GM12878 (cell line): ENCODE data around the gene AP3S2.
"Not testable (repeated sequence)": the region's sequence is repeated elsewhere in the genome, so short reads cannot be mapped to it uniquely, and the experiment has no call there.

Source experiments
- POLR2A ChIP-seq: IDR thresholded peaks from 2 replicates; pipeline ENCODE4 v1.6.1; 2011; ENCODE audit warnings: low read depth, mild to moderate bottlenecking, low read length
- POLR2AphosphoS5 ChIP-seq: IDR thresholded peaks from 2 replicates; pipeline ENCODE4 v1.6.1; 2011; ENCODE audit warnings: mild to moderate bottlenecking, low read length, inconsistent platforms
- SMC3 ChIP-seq: IDR thresholded peaks from 2 replicates; pipeline ENCODE4 v1.6.1; 2011; ENCODE audit warnings: low read length, improper control_type of control experiment, borderline replicate concordance
- SREBF2 ChIP-seq: IDR thresholded peaks from 2 replicates; pipeline ENCODE4 v1.6.1; 2012; ENCODE audit warnings: mild to moderate bottlenecking, low read length
- STAT1 ChIP-seq: fragments of 450-650 bp; conservative IDR thresholded peaks from 2 replicates; pipeline ENCODE4 v1.6.1; 2014; ENCODE audit warnings: antibody characterized with exemption, mild to moderate bottlenecking
- ZSCAN29 ChIP-seq: fragments of 450-650 bp; IDR thresholded peaks from 2 replicates; pipeline ENCODE4 v1.6.1; 2017; ENCODE audit warnings: mild to moderate bottlenecking, moderate library complexity
- ZZZ3 ChIP-seq: IDR thresholded peaks from 2 replicates; pipeline ENCODE4 v1.6.1; 2011; ENCODE audit warnings: low read depth; ENCODE audit not compliant: control insufficient read depth, insufficient read length
- TF ChIP-seq, protein P1 (sequence below), 3 experiments: IDR thresholded peaks in 2 of 3; conservative IDR thresholded peaks in 1 of 3; 2 replicates each; pipeline ENCODE4 v1.5.1; 2011; ENCODE audit warnings: low read depth in 3 of 3, low read length in 3 of 3, mild to moderate bottlenecking in 3 of 3, control low read depth in 2 of 3, moderate library complexity in 2 of 3, inconsistent platforms in 1 of 3, mixed read lengths in 1 of 3; ENCODE audit not compliant: control insufficient read depth in 2 of 3, insufficient read depth in 1 of 3; ENCODE audit errors: extremely low read depth in 1 of 3

DNA sequence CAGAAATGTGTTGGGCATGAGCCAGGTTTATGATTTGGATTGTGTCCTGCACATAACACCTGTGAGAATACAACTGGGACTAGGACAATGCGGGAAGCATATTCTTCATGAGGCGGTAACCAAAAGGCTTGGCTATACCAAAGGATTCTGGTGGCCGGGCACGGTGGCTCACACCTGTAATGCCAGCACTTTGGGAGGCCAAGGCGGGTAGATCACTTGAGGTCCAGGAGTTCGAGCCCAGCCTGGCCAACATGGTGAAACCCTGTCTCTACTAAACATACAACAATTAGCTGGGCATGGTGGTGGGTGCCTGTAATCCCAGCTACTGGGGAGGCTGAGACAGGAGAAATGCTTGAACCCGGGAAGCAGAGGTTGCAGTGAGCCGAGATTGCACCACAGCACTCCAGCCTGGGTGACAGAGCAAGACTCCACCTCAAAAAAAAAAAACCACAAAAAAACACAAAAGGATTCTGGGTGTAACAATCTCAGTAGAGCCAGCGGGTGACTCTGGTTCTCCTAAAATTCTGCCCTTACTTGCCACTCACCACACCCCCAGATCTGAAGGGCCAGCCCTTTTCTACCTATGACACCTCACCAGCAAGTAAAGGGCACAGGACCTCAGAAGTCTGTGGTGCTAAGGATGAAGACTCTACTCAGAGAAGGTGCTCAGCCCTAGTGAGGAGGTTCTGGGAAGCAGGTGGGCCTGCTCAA, 59.2 kb downstream of the AP3S2 start:
- TF ChIP-seq, protein P1, sequence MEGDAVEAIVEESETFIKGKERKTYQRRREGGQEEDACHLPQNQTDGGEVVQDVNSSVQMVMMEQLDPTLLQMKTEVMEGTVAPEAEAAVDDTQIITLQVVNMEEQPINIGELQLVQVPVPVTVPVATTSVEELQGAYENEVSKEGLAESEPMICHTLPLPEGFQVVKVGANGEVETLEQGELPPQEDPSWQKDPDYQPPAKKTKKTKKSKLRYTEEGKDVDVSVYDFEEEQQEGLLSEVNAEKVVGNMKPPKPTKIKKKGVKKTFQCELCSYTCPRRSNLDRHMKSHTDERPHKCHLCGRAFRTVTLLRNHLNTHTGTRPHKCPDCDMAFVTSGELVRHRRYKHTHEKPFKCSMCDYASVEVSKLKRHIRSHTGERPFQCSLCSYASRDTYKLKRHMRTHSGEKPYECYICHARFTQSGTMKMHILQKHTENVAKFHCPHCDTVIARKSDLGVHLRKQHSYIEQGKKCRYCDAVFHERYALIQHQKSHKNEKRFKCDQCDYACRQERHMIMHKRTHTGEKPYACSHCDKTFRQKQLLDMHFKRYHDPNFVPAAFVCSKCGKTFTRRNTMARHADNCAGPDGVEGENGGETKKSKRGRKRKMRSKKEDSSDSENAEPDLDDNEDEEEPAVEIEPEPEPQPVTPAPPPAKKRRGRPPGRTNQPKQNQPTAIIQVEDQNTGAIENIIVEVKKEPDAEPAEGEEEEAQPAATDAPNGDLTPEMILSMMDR (IDR thresholded peaks at IDR 0.05 in 2 of 3, conservative IDR thresholded peaks at IDR 0.05 in 1 of 3; ENCODE audit: control insufficient read depth in 2 of 3, extremely low read depth in 1 of 3, insufficient read depth in 1 of 3, low read depth in 3 of 3, low read length in 3 of 3): not testable (repeated sequence)
- not testable (repeated sequence) for TF ChIP-seq SMC3, SREBF2, ZSCAN29, POLR2AphosphoS5, STAT1, POLR2A, ZZZ3
